Adipose tissue (tissue), 3 donors: ENCODE data around the gene PAK6. TPM values are rescaled to one million over a fixed set of nuclear protein-coding genes. Genes with fewer than 3 reads are reported as not detected.

Experiments used
- H3K27ac ChIP-seq: one replicate; pipeline ENCODE4 v1.5.1; 2013; ENCODE audit warnings: low read depth, low read length
- WGBS, 3 donors: extraction: QIAGEN DNeasy Blood & Tissue Kit; methylation state at CpG; one replicate each; pipeline ENCODE4 v1.1.7; 2013; 5-methylcytosine and 5-hydroxymethylcytosine counted together
- polyA plus RNA-seq, 3 donors: library from polyadenylated mRNA; stranded (reverse); fragments of 200-250 nt; gene quantifications; one replicate each; pipeline ENCODE4 v1.2.3, GENCODE V29; 2013
- donor health status: healthy with polysubstance abuse.
- donor health status: Bipolar disorder and iron deficiency.
- donor health status: healthy.

The PAK6 gene
- 1 to 10 TPM in 1 of 3 donors, under 1 TPM in 2; 0.11 to 5.2 (median 0.43) TPM for polyA plus RNA-seq

GRCh38 chr15:40238532-40239403 is at the start of gene PAK6:
TSS of gene PAK6 (plus strand) at chr15:40239063. CDS start at chr15:40264786, 25,723 bp downstream.
- 7 to 9% (median 7%) methylated on average over 35 to 39 of the region's 39 CpGs for WGBS, 3 donors
- no peak within 1 kb of the TSS for H3K27ac ChIP-seq

DNA sequence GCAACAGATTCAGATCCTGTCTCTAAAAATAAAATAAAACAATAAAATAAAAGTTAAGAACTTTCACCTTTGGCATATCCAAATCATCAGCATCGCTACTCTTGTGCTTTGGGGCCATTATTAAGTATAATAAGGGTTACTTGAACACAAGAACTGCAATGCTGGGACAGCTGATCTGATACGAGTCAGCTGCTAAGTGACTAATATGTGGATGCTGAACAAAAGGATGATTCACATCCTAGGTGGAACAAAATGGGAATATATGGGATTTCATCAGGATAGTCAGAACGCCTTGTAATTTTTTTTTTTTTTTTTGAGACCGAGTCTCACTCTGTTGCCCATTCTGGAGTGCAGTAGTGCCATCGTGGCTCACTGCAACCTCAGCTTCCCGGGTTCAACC is 48.3 kb upstream of the PAK6 start:
- H3K27ac ChIP-seq: no peak overlapping the region
- WGBS, 3 donors: 89 to 96% (median 94%) methylated on average over 6 of the region's 6 CpGs

DNA sequence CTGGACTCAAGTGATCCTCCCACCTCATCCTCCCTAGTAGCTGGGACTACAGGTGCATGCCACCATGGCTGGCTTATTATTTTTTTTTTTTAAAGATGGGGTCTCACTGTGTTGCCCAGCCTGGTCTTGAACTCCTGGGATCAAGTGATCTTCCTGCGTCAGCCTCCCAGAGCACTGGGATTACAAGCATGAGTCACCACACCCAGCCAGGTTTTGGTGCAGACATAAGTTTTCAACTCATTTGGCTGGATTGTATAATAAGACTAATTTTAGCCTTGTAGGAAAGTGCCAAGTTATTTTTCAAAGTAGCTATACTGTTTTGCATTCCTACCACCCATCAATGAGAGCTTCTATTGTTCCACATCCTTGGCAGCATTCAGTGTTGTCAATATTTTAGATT is 45.9 kb upstream of the PAK6 start:
- no peak overlapping the region for H3K27ac ChIP-seq
- WGBS, 3 donors: 83 to 95% (median 90%) methylated on average over 1 of the region's 1 CpG

GRCh38 chr15:40197434-40197833 is 41.4 kb upstream of the PAK6 start:
- no peak overlapping the region for H3K27ac ChIP-seq
- 62 to 96% (median 81%) methylated on average over 1 of the region's 1 CpG for WGBS, 3 donors

GRCh38 chr15:40198355-40199085 is 40.3 kb upstream of the PAK6 start:
- 80 to 92% (median 89%) methylated on average over 1 of the region's 1 CpG for WGBS, 3 donors

GRCh38 chr15:40204100-40204499 is 34.8 kb upstream of the PAK6 start:
- WGBS, 3 donors: 97 to 100% (median 97%) methylated on average over 1 of the region's 1 CpG
- H3K27ac ChIP-seq: no peak overlapping the region

More at GRCh38 chr15:40198355-40199085, 40.3 kb upstream of the PAK6 start:
- no peak overlapping the region for H3K27ac ChIP-seq

DNA sequence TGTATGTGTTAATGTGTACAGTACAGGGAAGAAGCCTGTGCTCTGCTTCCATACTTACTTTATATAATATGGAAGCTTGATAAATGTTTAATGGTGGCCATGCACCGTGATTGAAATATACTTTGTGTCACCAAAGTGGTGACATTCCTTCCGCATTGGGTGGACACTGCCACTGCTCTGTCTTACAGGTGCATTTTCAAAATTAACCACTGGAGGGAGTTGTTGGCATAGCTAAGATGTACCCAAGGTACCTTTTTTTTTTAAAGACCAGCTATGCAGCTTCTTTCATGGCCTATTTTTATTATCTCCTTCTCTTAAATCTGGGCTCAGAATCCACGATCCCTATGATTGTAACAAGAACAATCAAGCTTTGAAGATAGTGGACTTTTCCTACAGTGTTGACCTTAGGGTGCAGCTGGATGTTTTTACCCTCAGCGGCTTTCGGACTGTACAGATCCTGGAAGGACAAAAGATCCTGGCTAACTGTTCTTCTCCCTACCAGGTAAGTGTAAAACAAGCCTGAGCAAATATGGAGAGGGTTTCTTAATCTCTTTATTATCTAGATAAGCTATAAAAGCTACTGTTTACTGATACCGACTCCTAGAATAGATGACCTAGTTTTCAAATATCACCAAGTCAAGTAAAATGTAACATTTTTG is 21.6 kb upstream of the PAK6 start:
- H3K27ac ChIP-seq: no peak overlapping the region
- 49 to 59% (median 58%) methylated on average over 6 of the region's 6 CpGs for WGBS, 3 donors

DNA sequence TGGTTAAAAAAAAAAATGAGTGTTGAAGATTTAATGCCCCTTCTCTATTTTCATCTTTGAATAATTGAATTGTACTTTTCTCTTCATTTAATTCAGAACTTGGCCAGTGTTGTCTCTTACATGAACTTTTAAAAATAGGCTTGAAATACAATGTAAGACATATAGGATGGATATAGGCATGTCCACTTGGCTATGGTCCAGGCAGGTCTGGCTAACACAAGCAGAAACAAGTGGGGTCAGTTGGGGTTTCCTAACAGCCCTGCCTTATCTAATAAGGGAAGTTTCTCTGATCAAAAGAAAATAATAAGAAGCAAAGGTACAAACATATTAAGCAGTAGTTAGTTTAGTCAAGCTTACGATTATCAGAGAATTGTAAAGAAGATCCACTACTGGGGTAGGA is 19.1 kb upstream of the PAK6 start:
- 88 to 99% (median 89%) methylated on average over 1 of the region's 1 CpG for WGBS, 3 donors
- H3K27ac ChIP-seq: no peak overlapping the region

DNA sequence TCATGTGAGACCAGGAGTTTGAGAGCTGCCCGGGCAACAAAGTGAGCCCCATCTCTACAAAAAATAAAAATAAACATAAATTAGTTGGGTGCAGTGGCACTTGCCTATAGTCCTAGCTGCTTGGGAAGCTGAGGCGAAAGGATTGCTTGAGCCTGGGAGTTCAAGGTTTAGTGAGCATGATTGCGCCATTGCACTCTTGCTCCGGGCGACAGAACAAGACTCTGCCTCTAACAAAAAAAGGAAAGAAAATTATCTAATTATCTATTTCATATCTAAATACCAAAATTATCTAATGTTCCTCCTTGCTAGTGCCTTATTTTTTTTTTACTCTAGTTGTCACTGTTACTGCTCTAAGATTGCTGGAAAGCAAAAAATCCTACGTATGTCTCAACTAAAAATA is 16.7 kb upstream of the PAK6 start:
- WGBS, 3 donors: 82 to 91% (median 86%) methylated on average over 6 of the region's 6 CpGs
- no peak overlapping the region for H3K27ac ChIP-seq

- H3K27ac ChIP-seq: no peak overlapping the region
Measured at GRCh38 chr15:40226736-40227135, 12.1 kb upstream of the PAK6 start.

DNA sequence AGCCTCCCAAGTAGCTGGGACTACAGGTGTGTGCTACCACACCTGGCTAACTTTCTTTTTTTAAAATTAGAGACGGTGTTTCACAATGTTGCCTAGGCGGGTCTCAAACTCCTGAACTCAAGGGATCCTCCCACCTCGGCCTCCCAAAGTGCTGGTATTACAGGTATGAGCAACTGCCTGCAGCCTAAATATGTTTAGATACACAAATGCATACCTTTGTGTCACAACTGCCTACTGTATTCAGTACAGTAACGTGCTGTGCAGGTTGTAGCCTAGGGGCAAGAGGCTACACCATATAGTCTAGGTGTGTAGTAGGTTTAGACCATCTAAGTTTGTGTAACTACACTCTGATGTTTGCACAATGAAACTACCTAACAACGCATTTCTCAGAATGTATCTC is 9.5 kb upstream of the PAK6 start:
- no peak overlapping the region for H3K27ac ChIP-seq

DNA sequence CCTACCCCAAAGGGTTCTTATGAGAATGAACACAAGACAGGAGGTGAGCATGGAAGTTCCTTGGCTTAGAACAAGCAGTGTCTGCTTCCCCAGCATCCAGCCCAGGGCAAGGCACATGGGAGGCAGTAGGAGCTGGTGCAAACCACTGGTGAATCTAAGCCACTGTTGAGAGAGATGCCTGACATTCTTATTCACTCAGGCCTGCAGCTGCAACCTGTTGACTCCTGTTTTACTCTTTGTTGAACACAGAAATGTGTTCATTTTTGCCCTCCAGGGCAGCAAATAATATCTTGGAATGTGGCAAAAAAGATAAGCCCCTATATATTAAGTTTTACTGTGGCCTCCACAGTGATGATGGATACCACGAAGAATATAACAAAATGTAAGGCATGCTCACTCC is 8.9 kb upstream of the PAK6 start:
- WGBS, 3 donors: 97 to 100% (median 98%) methylated on average over 1 of the region's 1 CpG
- no peak overlapping the region for H3K27ac ChIP-seq

More for the DNA sequence above, 9.5 kb upstream of the PAK6 start:
- WGBS, 3 donors: 96 to 97% (median 97%) methylated on average over 5 of the region's 5 CpGs

DNA sequence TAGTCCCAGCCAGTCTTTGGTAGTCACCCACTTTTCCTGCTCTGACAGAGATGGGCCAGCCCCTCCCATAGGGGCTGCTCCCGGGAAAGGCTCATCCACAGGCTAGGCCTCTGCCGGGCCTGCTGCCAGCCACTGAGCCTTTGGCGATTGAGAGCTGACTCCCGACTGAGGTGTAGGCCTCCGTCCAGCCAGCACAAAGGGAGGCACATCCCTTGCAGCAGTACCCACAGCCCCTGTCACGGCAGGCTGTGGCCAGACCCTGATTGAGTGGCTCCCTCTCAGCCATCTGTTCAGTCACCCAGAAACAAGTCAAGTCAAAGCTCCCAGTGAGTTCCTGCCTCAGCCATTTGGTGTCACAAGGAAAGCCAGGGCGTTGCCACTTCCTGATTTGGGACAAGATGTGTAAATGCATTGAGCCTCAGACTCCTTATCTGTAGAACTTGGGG is 6.2 kb upstream of the PAK6 start:
- H3K27ac ChIP-seq: no peak overlapping the region
- WGBS, 3 donors: 58 to 80% (median 58%) methylated on average over 7 of the region's 7 CpGs

- 82 to 96% (median 87%) methylated on average over 11 of the region's 11 CpGs for WGBS, 3 donors
- no peak overlapping the region for H3K27ac ChIP-seq
Measured at GRCh38 chr15:40233727-40234577, 4.9 kb upstream of the PAK6 start.

DNA sequence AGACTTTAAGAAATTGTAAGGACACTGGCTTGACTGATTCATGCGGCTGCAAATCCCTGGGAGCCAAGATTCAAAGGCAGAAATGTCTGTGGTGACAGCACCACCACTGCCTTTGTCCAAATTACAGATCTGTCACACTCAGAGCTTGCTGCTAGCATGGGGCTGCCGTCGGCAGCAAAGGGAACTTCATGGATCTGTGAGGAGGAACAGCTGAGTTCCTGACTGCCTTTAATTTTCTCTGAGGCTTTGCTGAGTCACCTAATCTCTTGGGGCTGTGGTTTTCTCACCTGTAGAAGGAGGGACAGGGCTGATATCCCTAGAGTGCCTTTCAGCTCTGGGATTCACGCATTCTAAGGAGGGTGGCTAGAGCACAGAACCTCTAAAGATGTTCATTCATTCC is 4.1 kb upstream of the PAK6 start:
- H3K27ac ChIP-seq: no peak overlapping the region
- WGBS, 3 donors: 60 to 87% (median 72%) methylated on average over 4 of the region's 4 CpGs

DNA sequence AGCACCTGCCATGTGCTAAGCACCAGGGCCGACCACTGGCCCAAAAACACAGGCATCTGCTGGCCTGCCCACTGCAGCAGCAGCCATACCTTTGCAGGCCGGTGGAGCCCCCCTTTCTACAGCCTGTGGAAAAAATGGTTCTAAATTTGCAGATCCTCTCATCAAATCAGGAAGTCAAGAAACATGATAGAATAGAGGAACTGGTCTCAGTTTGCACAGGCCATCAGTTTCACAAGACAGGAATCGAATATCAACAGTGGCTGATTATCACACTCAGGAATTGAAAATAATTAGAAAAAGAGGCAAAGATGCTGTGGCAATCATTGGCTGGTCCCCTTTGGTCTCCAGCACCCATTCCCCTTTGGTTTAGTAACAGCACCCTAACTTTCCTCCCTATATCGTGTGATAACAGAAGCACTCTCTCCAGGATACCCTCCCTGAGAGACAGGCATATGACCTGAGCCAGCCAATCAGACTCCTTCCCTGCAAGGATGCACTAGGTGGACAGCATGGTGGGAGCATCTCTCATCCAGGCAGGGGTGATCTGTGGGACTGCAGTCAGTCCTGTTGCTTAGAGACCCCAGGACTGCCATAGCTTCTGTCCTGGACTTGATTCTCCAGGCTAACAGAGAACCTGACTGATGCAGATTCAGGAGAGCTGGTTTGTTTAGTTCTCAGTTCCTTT is 3.5 kb upstream of the PAK6 start:
- H3K27ac ChIP-seq: no peak overlapping the region
- WGBS, 3 donors: 59 to 88% (median 65%) methylated on average over 4 of the region's 4 CpGs

DNA sequence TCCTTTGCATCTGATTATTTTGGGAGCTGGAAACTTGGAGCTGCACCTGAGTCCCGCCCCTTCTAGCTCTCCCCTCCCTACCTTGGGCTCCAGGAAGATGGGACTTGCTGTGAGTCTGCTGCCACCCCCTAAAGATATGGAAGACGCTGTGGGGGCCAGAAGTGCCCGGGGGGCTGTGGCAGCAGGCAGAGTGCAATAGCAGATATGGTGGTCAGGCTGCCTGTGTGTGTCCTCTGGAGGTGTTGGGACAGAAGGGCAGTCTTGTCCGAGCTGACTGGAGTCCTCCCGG is 485 bp downstream of the PAK6 start:
- H3K27ac ChIP-seq: no peak overlapping the region
- WGBS, 3 donors: 32 to 43% (median 33%) methylated on average over 5 of the region's 5 CpGs
